Vagina (tissue), 2 donors: ENCODE results near the gene TNS1.

Source experiments
- POLR2A ChIP-seq, 2 donors: fragments of 450-650 bp; IDR thresholded peaks; one replicate each; pipeline ENCODE4 v1.6.1; 2017; ENCODE audit warnings: antibody characterized with exemption in 2 of 2, mild to moderate bottlenecking in 2 of 2, moderate library complexity in 2 of 2
- TF ChIP-seq, protein P1 (sequence below), 3 experiments: fragments of 450-650 bp in 2 of 3; fragments of 200-600 bp in 1 of 3; sonication (generic) in 1 of 3; IDR thresholded peaks; one replicate each; pipeline ENCODE4 v1.5.1; 2017 to 2019; ENCODE audit warnings: antibody characterized with exemption in 3 of 3, mild to moderate bottlenecking in 2 of 3, moderate library complexity in 2 of 3

DNA sequence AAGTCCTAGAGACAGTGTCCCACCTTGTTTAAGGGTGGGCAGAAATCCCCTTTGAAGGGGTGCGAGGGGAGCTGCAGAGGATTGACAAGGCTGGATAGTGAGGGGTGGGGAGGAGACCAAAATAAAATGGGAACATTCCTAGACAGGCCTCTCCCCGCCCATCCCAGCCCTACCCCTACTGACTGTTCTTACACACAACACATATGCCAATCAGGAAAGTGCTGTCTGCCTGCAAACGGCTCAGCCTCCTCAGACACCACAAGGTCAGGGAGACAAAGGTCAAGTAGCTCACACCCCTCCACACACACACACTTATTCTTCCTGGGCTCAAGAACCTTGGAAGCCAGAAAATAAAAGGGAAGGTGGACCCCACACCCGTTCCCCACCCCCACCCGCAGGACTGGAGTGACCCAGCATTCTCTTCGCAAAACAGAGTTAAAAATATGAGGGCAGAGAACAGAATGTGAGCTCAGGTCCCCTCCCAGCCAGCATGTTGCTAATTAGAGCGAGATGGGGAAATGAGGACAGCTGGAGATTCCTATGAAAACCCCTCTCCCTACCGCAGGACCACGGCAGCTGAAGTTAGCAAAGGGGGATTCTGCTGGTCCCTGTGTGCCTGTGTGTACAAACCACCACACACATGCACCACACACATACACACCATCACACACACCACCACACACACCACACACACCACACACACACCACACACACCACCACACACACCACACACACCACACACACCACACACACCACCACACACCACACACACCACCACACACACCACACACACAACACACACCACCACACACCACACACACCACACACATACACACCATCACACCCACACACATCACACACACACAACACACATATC is 197.8 kb downstream of the TNS1 start:
- TF ChIP-seq, protein P1, sequence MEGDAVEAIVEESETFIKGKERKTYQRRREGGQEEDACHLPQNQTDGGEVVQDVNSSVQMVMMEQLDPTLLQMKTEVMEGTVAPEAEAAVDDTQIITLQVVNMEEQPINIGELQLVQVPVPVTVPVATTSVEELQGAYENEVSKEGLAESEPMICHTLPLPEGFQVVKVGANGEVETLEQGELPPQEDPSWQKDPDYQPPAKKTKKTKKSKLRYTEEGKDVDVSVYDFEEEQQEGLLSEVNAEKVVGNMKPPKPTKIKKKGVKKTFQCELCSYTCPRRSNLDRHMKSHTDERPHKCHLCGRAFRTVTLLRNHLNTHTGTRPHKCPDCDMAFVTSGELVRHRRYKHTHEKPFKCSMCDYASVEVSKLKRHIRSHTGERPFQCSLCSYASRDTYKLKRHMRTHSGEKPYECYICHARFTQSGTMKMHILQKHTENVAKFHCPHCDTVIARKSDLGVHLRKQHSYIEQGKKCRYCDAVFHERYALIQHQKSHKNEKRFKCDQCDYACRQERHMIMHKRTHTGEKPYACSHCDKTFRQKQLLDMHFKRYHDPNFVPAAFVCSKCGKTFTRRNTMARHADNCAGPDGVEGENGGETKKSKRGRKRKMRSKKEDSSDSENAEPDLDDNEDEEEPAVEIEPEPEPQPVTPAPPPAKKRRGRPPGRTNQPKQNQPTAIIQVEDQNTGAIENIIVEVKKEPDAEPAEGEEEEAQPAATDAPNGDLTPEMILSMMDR (IDR thresholded peaks at IDR 0.05): no peak
- TF ChIP-seq POLR2A (IDR thresholded peaks at IDR 0.05): no peak
